HTERT RPE-1 (cell line): ENCODE data around the gene TSSK6.
"Not testable (repeated sequence)": the region's sequence is repeated elsewhere in the genome, so short reads cannot be mapped to it uniquely, and the experiment has no call there.

Experiments used
- in situ Hi-C: fragments of 300-500 bp; cut with MboI; formaldehyde crosslinking; loops from 4 replicates; pipeline ENCODE4 v1.14.3; 2020; ENCODE audit warnings: low sequenced_read_pairs

TSSK6 gene

GRCh38 chr19:19488875-19489690 lies 26.3 kb downstream of the TSSK6 start:
- in situ Hi-C loops = no loop called here

- in situ Hi-C loops = no loop called here
Observed at GRCh38 chr19:19487950-19488874, 27.1 kb downstream of the TSSK6 start.

- in situ Hi-C loops = no loop called here
Observed at GRCh38 chr19:19487077-19487949, 28.0 kb downstream of the TSSK6 start.

GRCh38 chr19:19486343-19487076 lies 28.8 kb downstream of the TSSK6 start:
- in situ Hi-C loops = no loop called here

GRCh38 chr19:19485998-19486290 lies 29.4 kb downstream of the TSSK6 start:
- in situ Hi-C loops = no loop called here

GRCh38 chr19:19485161-19485997 lies 30.0 kb downstream of the TSSK6 start:
- in situ Hi-C loops = no loop called here

GRCh38 chr19:19482809-19483596 lies 32.3 kb downstream of the TSSK6 start:
- in situ Hi-C loops = no loop called here

- in situ Hi-C loops = no loop called here
Observed at GRCh38 chr19:19480688-19481087, 34.7 kb downstream of the TSSK6 start.

- in situ Hi-C loops = no loop called here
Observed at GRCh38 chr19:19477705-19478383, 37.5 kb downstream of the TSSK6 start.

GRCh38 chr19:19475849-19476828 lies 39.2 kb downstream of the TSSK6 start:
- in situ Hi-C loops = no loop called here

GRCh38 chr19:19475015-19475765 lies 40.2 kb downstream of the TSSK6 start:
- in situ Hi-C loops = no loop called here

GRCh38 chr19:19472106-19472505 lies 43.2 kb downstream of the TSSK6 start:
- in situ Hi-C loops = not testable (repeated sequence)

GRCh38 chr19:19471682-19472081 lies 43.7 kb downstream of the TSSK6 start:
- in situ Hi-C loops = no loop called here

GRCh38 chr19:19470579-19470978 lies 44.8 kb downstream of the TSSK6 start:
- in situ Hi-C loops = no loop called here

- in situ Hi-C loops = no loop called here
Observed at GRCh38 chr19:19468424-19469050, 46.8 kb downstream of the TSSK6 start.

- in situ Hi-C loops = no loop called here
Observed at GRCh38 chr19:19466201-19466600, 49.1 kb downstream of the TSSK6 start.
